Esophagus squamous epithelium (tissue), 5 donors: ENCODE results near the gene USP49. TPM values are rescaled to one million over a fixed set of nuclear protein-coding genes. Genes with fewer than 3 reads are reported as not detected.

Experiments
- DNase-seq: peaks from one replicate; lab custom pipeline; 2025; lab: John Stamatoyannopoulos, UW
- H3K27ac ChIP-seq, 4 donors: fragments of 200-600 bp; sonication (generic); one replicate each; pipeline ENCODE4 v1.5.1; 2016 to 2019; ENCODE audit warnings: mild to moderate bottlenecking in 1 of 4
- H3K27me3 ChIP-seq, 4 donors: fragments of 200-600 bp; sonication (generic); 1 replicate in 3 of 4; 2 replicates in 1 of 4; pipeline versions ENCODE4 v1.5.1 to v1.6.0; 2017 to 2021; ENCODE audit warnings: antibody characterized with exemption in 1 of 4
- H3K36me3 ChIP-seq, 3 donors: fragments of 200-600 bp; sonication (generic); one replicate each; pipeline ENCODE4 v1.5.1; 2016 to 2019
- H3K4me1 ChIP-seq, 3 donors: fragments of 200-600 bp; sonication (generic); one replicate each; pipeline ENCODE4 v1.5.1; 2017 to 2019
- H3K4me3 ChIP-seq, 4 donors: fragments of 200-600 bp; sonication (generic); 1 replicate in 3 of 4; 2 replicates in 1 of 4; pipeline ENCODE4 v1.5.1; 2016 to 2019; ENCODE audit warnings: mild to moderate bottlenecking in 2 of 4, moderate library complexity in 1 of 4
- H3K9me3 ChIP-seq, 3 donors: fragments of 200-600 bp; sonication (generic); one replicate each; pipeline ENCODE4 v1.5.1; 2016 to 2019
- CTCF ChIP-seq, 6 experiments: fragments of 450-650 bp in 4 of 6; fragments of 200-600 bp in 2 of 6; sonication (generic) in 2 of 6; IDR thresholded peaks; one replicate each; pipeline ENCODE4 v1.5.1; 2016 to 2019; ENCODE audit warnings: antibody characterized with exemption in 6 of 6, mild to moderate bottlenecking in 4 of 6, moderate library complexity in 4 of 6
- POLR2A ChIP-seq, 4 donors: fragments of 450-650 bp; IDR thresholded peaks; one replicate each; pipeline ENCODE4 v1.6.1; 2017; ENCODE audit warnings: antibody characterized with exemption in 4 of 4, mild to moderate bottlenecking in 4 of 4, moderate library complexity in 3 of 4
- WGBS, 2 donors: methylation state at CpG; one replicate each; pipeline ENCODE4 v1.1.5; 2018; 5-methylcytosine and 5-hydroxymethylcytosine counted together
- intact Hi-C: fragments of 100-400 bp; cut with DNase I; formaldehyde crosslinking; loops from one replicate; pipeline ENCODE4 v1.15.0; 2022
- total RNA-seq, 4 donors: library from RNA; depleted of rRNA; stranded (reverse); fragments of >200 nt; gene quantifications; one replicate each; pipeline ENCODE4 v1.1.0, GENCODE V29; 2016
- donor health status: DM: yes; HTN: yes; CAD: no.

The USP49 gene
- total RNA-seq, 4 donors from 2014 or later: 1.4 to 2.7 (median 1.8) TPM

DNA sequence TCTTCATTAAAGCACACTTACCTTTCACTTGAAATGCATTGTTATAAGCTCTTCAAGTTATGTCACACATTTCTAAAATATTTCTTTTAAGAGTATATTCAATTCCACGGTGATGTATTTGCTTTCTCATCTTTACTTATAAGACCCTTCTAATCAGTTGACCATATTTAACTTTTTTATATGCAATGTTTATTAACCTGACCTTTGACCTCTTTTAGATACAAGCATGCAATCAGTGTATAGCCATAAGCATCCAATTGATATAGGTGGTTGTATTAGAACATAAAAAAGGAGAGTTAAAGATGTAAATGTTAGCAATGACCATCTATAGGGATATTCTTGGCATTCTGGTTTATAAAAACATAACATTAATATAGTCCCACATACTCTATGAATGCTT, 9.2 kb downstream of the USP49 start:
- peaks cover 0 to 4% (median 0%) of the 10 kb centered on the region in 3 donors for H3K36me3 ChIP-seq
- H3K27ac ChIP-seq: no peak overlapping the region
- no peaks in the 10 kb centered on the region for H3K27me3 ChIP-seq
- peaks cover 0 to 7% (median 0%) of the 10 kb centered on the region in 3 donors for H3K4me1 ChIP-seq
- intact Hi-C loops: no loop called here
- H3K9me3 ChIP-seq: no peaks in the 10 kb centered on the region
- TF ChIP-seq CTCF (IDR thresholded peaks at IDR 0.05) (no peak), POLR2A (IDR thresholded peaks at IDR 0.05) (no peak)
- no peak for DNase-seq
- 83 to 86% methylated on average over 1 of the region's 1 CpG for WGBS, 2 donors
- H3K4me3 ChIP-seq: no peak overlapping the region

DNA sequence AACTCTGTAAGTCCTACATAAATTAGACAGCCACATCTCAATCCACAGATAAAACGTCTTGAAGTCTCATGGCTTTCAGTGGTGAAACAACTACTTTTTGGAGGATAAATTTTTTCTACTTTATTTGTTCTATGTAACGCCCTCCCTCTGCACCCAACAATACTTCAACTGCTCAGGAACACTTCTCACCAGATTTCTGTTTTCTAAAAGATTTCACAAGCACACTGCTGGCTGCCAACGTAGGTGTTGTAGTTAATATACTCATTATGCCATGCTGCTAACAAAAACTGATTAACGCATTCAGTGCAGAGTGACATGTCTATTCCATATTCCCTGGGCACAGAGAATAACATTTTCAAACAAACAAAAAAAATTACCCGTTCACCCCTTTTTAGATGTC, 10.2 kb downstream of the USP49 start:
- Histone ChIP-seq H3K9me3 (no peaks in the 10 kb centered on the region), H3K4me3 (no peak overlapping the region), H3K36me3 (no peaks in the 10 kb centered on the region), H3K27me3 (no peaks in the 10 kb centered on the region), H3K4me1 (peaks cover 0 to 7% (median 0%) of the 10 kb centered on the region in 3 donors), H3K27ac (no peak overlapping the region)
- TF ChIP-seq POLR2A (IDR thresholded peaks at IDR 0.05) (no peak), CTCF (IDR thresholded peaks at IDR 0.05) (no peak)
- WGBS, 2 donors: 79 to 89% methylated on average over 5 of the region's 5 CpGs
- no peak for DNase-seq
- intact Hi-C loops: no loop called here

GRCh38 chr6:41881506-41881905, 13.7 kb downstream of the USP49 start:
- H3K4me3 ChIP-seq: no peak overlapping the region
- H3K9me3 ChIP-seq: no peaks in the 10 kb centered on the region
- 87 to 88% methylated on average over 1 of the region's 1 CpG for WGBS, 2 donors
- intact Hi-C loops: no loop called here
- no peak for TF ChIP-seq POLR2A (IDR thresholded peaks at IDR 0.05)
- TF ChIP-seq CTCF (IDR thresholded peaks at IDR 0.05): no peak
- H3K27ac ChIP-seq: no peak overlapping the region
- H3K27me3 ChIP-seq: no peaks in the 10 kb centered on the region
- no peaks in the 10 kb centered on the region for H3K36me3 ChIP-seq
- no peaks in the 10 kb centered on the region for H3K4me1 ChIP-seq
- DNase-seq: no peak

GRCh38 chr6:41878961-41879405, 16.2 kb downstream of the USP49 start:
- H3K4me3 ChIP-seq: no peak overlapping the region
- no peaks in the 10 kb centered on the region for H3K36me3 ChIP-seq
- TF ChIP-seq CTCF (IDR thresholded peaks at IDR 0.05) (no peak), POLR2A (IDR thresholded peaks at IDR 0.05) (no peak)
- H3K4me1 ChIP-seq: no peaks in the 10 kb centered on the region
- H3K27me3 ChIP-seq: no peaks in the 10 kb centered on the region
- 77 to 91% methylated on average over 5 of the region's 5 CpGs for WGBS, 2 donors
- no peaks in the 10 kb centered on the region for H3K9me3 ChIP-seq
- DNase-seq: no peak
- intact Hi-C loops: no loop called here
- H3K27ac ChIP-seq: no peak overlapping the region

DNA sequence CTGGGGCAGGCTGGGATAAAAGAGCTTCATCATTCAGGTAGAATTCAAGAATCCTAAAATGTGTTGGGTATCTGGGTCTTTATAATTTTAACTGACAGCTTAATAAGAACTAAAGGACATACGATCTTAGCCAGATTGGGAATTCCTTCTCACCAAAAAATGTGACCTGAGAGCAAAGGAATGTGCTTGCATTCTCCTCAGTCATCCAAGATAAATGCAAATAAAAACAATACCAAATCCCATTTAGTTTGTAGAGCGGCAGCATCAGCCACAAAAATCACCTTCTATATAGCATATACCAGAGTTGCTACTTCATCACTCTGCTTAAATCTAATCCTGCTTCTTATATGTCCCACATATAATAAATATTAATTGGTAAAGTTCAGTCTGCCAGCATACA, 16.9 kb downstream of the USP49 start:
- TF ChIP-seq CTCF (IDR thresholded peaks at IDR 0.05) (no peak), POLR2A (IDR thresholded peaks at IDR 0.05) (no peak)
- Histone ChIP-seq H3K27ac (no peak overlapping the region), H3K36me3 (no peaks in the 10 kb centered on the region), H3K4me1 (no peaks in the 10 kb centered on the region), H3K9me3 (no peaks in the 10 kb centered on the region), H3K4me3 (no peak overlapping the region), H3K27me3 (no peaks in the 10 kb centered on the region)
- no peak for DNase-seq
- intact Hi-C loops: no loop called here
- WGBS, 2 donors: 77 to 89% methylated on average over 2 of the region's 2 CpGs
